GM19468 (cell line): ENCODE results near the gene AATK.

Source experiments
- ATAC-seq: cut with Tn5 transposase; IDR thresholded peaks from one replicate; pipeline ENCODE4 v1.9.1; 2021; ENCODE audit warnings: mild to moderate bottlenecking, moderate library complexity, moderate number of reproducible peaks; ENCODE audit not compliant: unreplicated experiment; ENCODE audit errors: extremely low read depth

AATK gene

GRCh38 chr17:81197409-81197795 lies 31.4 kb upstream of the AATK start:
- ATAC-seq: no peak

- no peak for ATAC-seq
Measured at GRCh38 chr17:81196505-81197408, 30.7 kb upstream of the AATK start.

- no peak for ATAC-seq
Measured at GRCh38 chr17:81195941-81196495, 30.0 kb upstream of the AATK start.

- no peak for ATAC-seq
Measured at GRCh38 chr17:81194941-81195901, 29.2 kb upstream of the AATK start.

- no peak for ATAC-seq
Measured at GRCh38 chr17:81194225-81194760, 28.3 kb upstream of the AATK start.

- ATAC-seq: no peak
Measured at GRCh38 chr17:81193470-81194224, 27.6 kb upstream of the AATK start.

- ATAC-seq: no peak
Measured at GRCh38 chr17:81193051-81193410, 27.0 kb upstream of the AATK start.

GRCh38 chr17:81192386-81193050 lies 26.5 kb upstream of the AATK start:
- no peak for ATAC-seq

- no peak for ATAC-seq
Measured at GRCh38 chr17:81191646-81192045, 25.6 kb upstream of the AATK start.

- ATAC-seq: no peak
Measured at GRCh38 chr17:81191116-81191515, 25.1 kb upstream of the AATK start.

- no peak for ATAC-seq
Measured at GRCh38 chr17:81190591-81190990, 24.6 kb upstream of the AATK start.

- ATAC-seq: no peak
Measured at GRCh38 chr17:81189670-81190530, 23.9 kb upstream of the AATK start.

- no peak for ATAC-seq
Measured at GRCh38 chr17:81189016-81189415, 23.0 kb upstream of the AATK start.

- ATAC-seq: no peak
Measured at GRCh38 chr17:81188491-81188840, 22.4 kb upstream of the AATK start.

- ATAC-seq: no peak
Measured at GRCh38 chr17:81187586-81188490, 21.8 kb upstream of the AATK start.

- no peak for ATAC-seq
Measured at GRCh38 chr17:81187120-81187519, 21.1 kb upstream of the AATK start.

GRCh38 chr17:81186203-81186602 lies 20.2 kb upstream of the AATK start:
- ATAC-seq: no peak
